22Rv1 (cell line): Measurements from ENCODE around the gene OR9Q2.

Experiments used
- CTCF ChIP-seq: fragments of 450-650 bp; IDR thresholded peaks from 2 replicates; pipeline ENCODE4 v1.5.1; 2017; ENCODE audit warnings: mild to moderate bottlenecking
- ZFX ChIP-seq: fragments of 450-650 bp; IDR thresholded peaks from 2 replicates; pipeline ENCODE4 v1.6.1; 2017; ENCODE audit warnings: antibody characterized with exemption, borderline replicate concordance

GRCh38 chr11:58164990-58165389, 23.9 kb upstream of the OR9Q2 start:
- TF ChIP-seq CTCF (no peak), ZFX (no peak)
